ENCODE results near the gene TMTC2. TPM values are rescaled to one million over a fixed set of nuclear protein-coding genes. Genes with fewer than 3 reads are reported as not detected.
"Not testable (repeated sequence)": the region's sequence is repeated elsewhere in the genome, so short reads cannot be mapped to it uniquely, and the experiment has no call there.

Gene TMTC2
- polyA plus RNA-seq, 4 donors, result 1.1 to 5.6 (median 2.7) TPM

- Histone ChIP-seq H3K4me3 (ENCODE audit: low read depth in 1 of 3, low read length in 3 of 3) (no peak overlapping the region), H3K36me3 (ENCODE audit: control insufficient read depth in 3 of 3, insufficient read depth in 2 of 3, low read depth in 1 of 3, low read length in 3 of 3) (peaks cover 0 to 2% (median 0%) of the 10 kb centered on the region in 3 donors), H3K27me3 (ENCODE audit: control insufficient read depth in 3 of 3, insufficient read depth in 3 of 3, low read length in 3 of 3) (no peaks in the 10 kb centered on the region), H3K27ac (ENCODE audit: low read depth in 1 of 3, low read length in 2 of 3) (no peak overlapping the region), H3K4me1 (ENCODE audit: control insufficient read depth in 3 of 3, insufficient read depth in 2 of 3, low read depth in 1 of 3, low read length in 2 of 3) (no peaks in the 10 kb centered on the region), H3K9me3 (ENCODE audit: control insufficient read depth in 2 of 2, insufficient read depth in 1 of 2, low read depth in 1 of 2, low read length in 1 of 2) (no peaks in the 10 kb centered on the region)
- DNase-seq (no peak), FAIRE-seq (no peak)
- WGBS, 3 donors, result 83 to 93% (median 92%) methylated on average over 2 of the region's 2 CpGs
Observed at GRCh38 chr12:82756303-82756702, 69.6 kb downstream of the TMTC2 start.

- 37 to 49% (median 41%) methylated on average over 1 of the region's 1 CpG for WGBS, 3 donors
- Histone ChIP-seq H3K27me3 (ENCODE audit: control insufficient read depth in 3 of 3, insufficient read depth in 3 of 3, low read length in 3 of 3) (no peaks in the 10 kb centered on the region), H3K4me1 (ENCODE audit: control insufficient read depth in 3 of 3, insufficient read depth in 2 of 3, low read depth in 1 of 3, low read length in 2 of 3) (no peaks in the 10 kb centered on the region), H3K9me3 (ENCODE audit: control insufficient read depth in 2 of 2, insufficient read depth in 1 of 2, low read depth in 1 of 2, low read length in 1 of 2) (no peaks in the 10 kb centered on the region), H3K36me3 (ENCODE audit: control insufficient read depth in 3 of 3, insufficient read depth in 2 of 3, low read depth in 1 of 3, low read length in 3 of 3) (peaks cover 0 to 2% (median 0%) of the 10 kb centered on the region in 3 donors), H3K27ac (ENCODE audit: low read depth in 1 of 3, low read length in 2 of 3) (no peak overlapping the region), H3K4me3 (ENCODE audit: low read depth in 1 of 3, low read length in 3 of 3) (no peak overlapping the region)
- DNase-seq (no peak), FAIRE-seq (no peak)
Observed at GRCh38 chr12:82757059-82757458, 70.4 kb downstream of the TMTC2 start.

GRCh38 chr12:82757656-82758055 lies 71.0 kb downstream of the TMTC2 start:
- Histone ChIP-seq H3K27ac (ENCODE audit: low read depth in 1 of 3, low read length in 2 of 3) (no peak overlapping the region), H3K4me1 (ENCODE audit: control insufficient read depth in 3 of 3, insufficient read depth in 2 of 3, low read depth in 1 of 3, low read length in 2 of 3) (no peaks in the 10 kb centered on the region), H3K27me3 (ENCODE audit: control insufficient read depth in 3 of 3, insufficient read depth in 3 of 3, low read length in 3 of 3) (no peaks in the 10 kb centered on the region), H3K36me3 (ENCODE audit: control insufficient read depth in 3 of 3, insufficient read depth in 2 of 3, low read depth in 1 of 3, low read length in 3 of 3) (peaks cover 0 to 2% (median 0%) of the 10 kb centered on the region in 3 donors), H3K4me3 (ENCODE audit: low read depth in 1 of 3, low read length in 3 of 3) (no peak overlapping the region), H3K9me3 (ENCODE audit: control insufficient read depth in 2 of 2, insufficient read depth in 1 of 2, low read depth in 1 of 2, low read length in 1 of 2) (no peaks in the 10 kb centered on the region)
- 78 to 89% (median 86%) methylated on average over 1 of the region's 1 CpG for WGBS, 3 donors
- FAIRE-seq, result no peak
- no peak for DNase-seq

GRCh38 chr12:82758749-82759330 lies 72.1 kb downstream of the TMTC2 start:
- H3K27ac ChIP-seq (ENCODE audit: low read depth in 1 of 3, low read length in 2 of 3), result no peak overlapping the region
- no peak for DNase-seq
- FAIRE-seq, result no peak
- 75 to 89% (median 80%) methylated on average over 3 of the region's 3 CpGs for WGBS, 3 donors
- H3K4me3 ChIP-seq (ENCODE audit: low read depth in 1 of 3, low read length in 3 of 3), result no peak overlapping the region
- H3K9me3 ChIP-seq (ENCODE audit: control insufficient read depth in 2 of 2, insufficient read depth in 1 of 2, low read depth in 1 of 2, low read length in 1 of 2), result no peaks in the 10 kb centered on the region
- H3K27me3 ChIP-seq (ENCODE audit: control insufficient read depth in 3 of 3, insufficient read depth in 3 of 3, low read length in 3 of 3), result no peaks in the 10 kb centered on the region
- H3K4me1 ChIP-seq (ENCODE audit: control insufficient read depth in 3 of 3, insufficient read depth in 2 of 3, low read depth in 1 of 3, low read length in 2 of 3), result no peaks in the 10 kb centered on the region
- H3K36me3 ChIP-seq (ENCODE audit: control insufficient read depth in 3 of 3, insufficient read depth in 2 of 3, low read depth in 1 of 3, low read length in 3 of 3), result peaks cover 0 to 2% (median 0%) of the 10 kb centered on the region in 3 donors

GRCh38 chr12:82760423-82760822 lies 73.7 kb downstream of the TMTC2 start:
- no peak overlapping the region for H3K4me3 ChIP-seq (ENCODE audit: low read depth in 1 of 3, low read length in 3 of 3)
- no peak overlapping the region for H3K27ac ChIP-seq (ENCODE audit: low read depth in 1 of 3, low read length in 2 of 3)
- DNase-seq (no peak), FAIRE-seq (no peak)
- 90 to 92% (median 92%) methylated on average over 3 of the region's 3 CpGs for WGBS, 3 donors
- peaks cover 0 to 2% (median 0%) of the 10 kb centered on the region in 3 donors for H3K36me3 ChIP-seq (ENCODE audit: control insufficient read depth in 3 of 3, insufficient read depth in 2 of 3, low read depth in 1 of 3, low read length in 3 of 3)
- no peaks in the 10 kb centered on the region for H3K9me3 ChIP-seq (ENCODE audit: control insufficient read depth in 2 of 2, insufficient read depth in 1 of 2, low read depth in 1 of 2, low read length in 1 of 2)
- no peaks in the 10 kb centered on the region for H3K4me1 ChIP-seq (ENCODE audit: control insufficient read depth in 3 of 3, insufficient read depth in 2 of 3, low read depth in 1 of 3, low read length in 2 of 3)
- H3K27me3 ChIP-seq (ENCODE audit: control insufficient read depth in 3 of 3, insufficient read depth in 3 of 3, low read length in 3 of 3), result no peaks in the 10 kb centered on the region

GRCh38 chr12:82765206-82765605 lies 78.5 kb downstream of the TMTC2 start:
- not testable (repeated sequence) for H3K4me3 ChIP-seq (ENCODE audit: low read depth in 1 of 3, low read length in 3 of 3); H3K27ac ChIP-seq (ENCODE audit: low read depth in 1 of 3, low read length in 2 of 3); FAIRE-seq; DNase-seq; H3K9me3 ChIP-seq (ENCODE audit: control insufficient read depth in 2 of 2, insufficient read depth in 1 of 2, low read depth in 1 of 2, low read length in 1 of 2); H3K36me3 ChIP-seq (ENCODE audit: control insufficient read depth in 3 of 3, insufficient read depth in 2 of 3, low read depth in 1 of 3, low read length in 3 of 3); H3K27me3 ChIP-seq (ENCODE audit: control insufficient read depth in 3 of 3, insufficient read depth in 3 of 3, low read length in 3 of 3); H3K4me1 ChIP-seq (ENCODE audit: control insufficient read depth in 3 of 3, insufficient read depth in 2 of 3, low read depth in 1 of 3, low read length in 2 of 3)
- WGBS, 3 donors, result 95 to 98% (median 97%) methylated on average over 7 of the region's 7 CpGs

GRCh38 chr12:82765971-82766705 lies 79.4 kb downstream of the TMTC2 start:
- no peak for FAIRE-seq
- Histone ChIP-seq H3K27me3 (ENCODE audit: control insufficient read depth in 3 of 3, insufficient read depth in 3 of 3, low read length in 3 of 3) (no peaks in the 10 kb centered on the region), H3K36me3 (ENCODE audit: control insufficient read depth in 3 of 3, insufficient read depth in 2 of 3, low read depth in 1 of 3, low read length in 3 of 3) (no peaks in the 10 kb centered on the region), H3K27ac (ENCODE audit: low read depth in 1 of 3, low read length in 2 of 3) (no peak overlapping the region), H3K4me3 (ENCODE audit: low read depth in 1 of 3, low read length in 3 of 3) (no peak overlapping the region), H3K9me3 (ENCODE audit: control insufficient read depth in 2 of 2, insufficient read depth in 1 of 2, low read depth in 1 of 2, low read length in 1 of 2) (no peaks in the 10 kb centered on the region), H3K4me1 (ENCODE audit: control insufficient read depth in 3 of 3, insufficient read depth in 2 of 3, low read depth in 1 of 3, low read length in 2 of 3) (no peaks in the 10 kb centered on the region)
- DNase-seq, result no peak
- 89 to 94% (median 93%) methylated on average over 5 of the region's 5 CpGs for WGBS, 3 donors

- Histone ChIP-seq H3K27ac (ENCODE audit: low read depth in 1 of 3, low read length in 2 of 3) (no peak overlapping the region), H3K9me3 (ENCODE audit: control insufficient read depth in 2 of 2, insufficient read depth in 1 of 2, low read depth in 1 of 2, low read length in 1 of 2) (no peaks in the 10 kb centered on the region), H3K36me3 (ENCODE audit: control insufficient read depth in 3 of 3, insufficient read depth in 2 of 3, low read depth in 1 of 3, low read length in 3 of 3) (no peaks in the 10 kb centered on the region), H3K4me1 (ENCODE audit: control insufficient read depth in 3 of 3, insufficient read depth in 2 of 3, low read depth in 1 of 3, low read length in 2 of 3) (no peaks in the 10 kb centered on the region), H3K4me3 (ENCODE audit: low read depth in 1 of 3, low read length in 3 of 3) (no peak overlapping the region), H3K27me3 (ENCODE audit: control insufficient read depth in 3 of 3, insufficient read depth in 3 of 3, low read length in 3 of 3) (no peaks in the 10 kb centered on the region)
- WGBS, 3 donors, result 77 to 81% (median 79%) methylated on average over 5 of the region's 5 CpGs
- FAIRE-seq (no peak), DNase-seq (no peak)
Observed at GRCh38 chr12:82774666-82775065, 88.0 kb downstream of the TMTC2 start.

Measured in small intestine (tissue), 7 donors.